Stimulated activated CD8-positive, alpha-beta memory T cell treated with anti-CD3 and anti-CD28 coated beads, Interleukin-12 subunit alpha, Interleukin-12 subunit beta, amount 100 ng/mL, for 24 hours (primary cell): ENCODE data around the gene C19orf67.

ENCODE experiments used
- DNase-seq: peaks from one replicate; pipeline ENCODE4 v3.0.0-alpha.2; 2020; ENCODE audit errors: extremely low read depth

Gene C19orf67

GRCh38 chr19:14081797-14082674 lies 3.5 kb downstream of the C19orf67 start:
- DNase-seq: no peak

DNA sequence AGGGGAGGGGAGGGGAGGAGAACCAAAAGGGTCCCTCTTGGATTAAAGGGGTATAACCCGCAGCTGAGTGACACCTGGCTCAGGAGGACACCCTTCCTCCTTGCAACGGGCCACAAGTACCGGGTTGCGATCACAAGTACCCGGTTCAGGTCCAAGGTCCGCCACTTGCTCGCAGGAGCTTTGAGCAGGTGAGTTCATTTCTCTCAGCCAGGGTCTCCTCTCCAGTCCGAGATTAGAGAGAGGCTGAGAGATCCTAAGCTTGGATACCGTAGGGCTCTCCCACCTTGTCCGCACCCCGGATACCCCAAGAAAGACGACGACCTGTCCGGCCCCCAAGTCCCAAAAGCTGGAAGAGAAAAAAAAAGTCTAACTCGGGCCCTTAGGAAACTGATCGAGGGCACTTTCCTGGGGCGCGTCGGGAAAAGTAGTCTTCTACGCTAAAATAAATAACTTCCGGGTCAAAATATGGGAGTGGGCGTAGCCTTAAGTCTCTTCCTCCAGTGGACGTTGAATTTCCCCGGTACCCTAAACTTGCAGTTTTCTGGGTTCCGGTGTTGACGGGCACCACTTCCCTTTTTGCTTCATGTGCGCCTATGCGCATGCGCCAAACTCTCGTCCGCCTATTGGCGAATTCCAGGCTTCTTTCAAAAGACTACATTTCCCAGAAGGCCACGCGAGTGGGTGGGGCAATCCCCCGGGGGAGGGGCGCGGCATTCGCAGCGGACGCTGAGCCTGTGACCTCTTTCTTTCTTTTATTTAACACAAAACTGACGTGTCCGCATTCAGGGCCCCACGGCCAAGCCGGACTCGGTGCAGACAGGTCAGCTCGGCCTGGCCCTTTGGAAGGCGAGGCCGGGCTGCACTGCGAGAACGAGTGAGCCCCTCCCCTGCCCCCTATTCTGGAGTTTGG lies 4.4 kb downstream of the C19orf67 start:
- peak; percentile 95 for DNase-seq

DNA sequence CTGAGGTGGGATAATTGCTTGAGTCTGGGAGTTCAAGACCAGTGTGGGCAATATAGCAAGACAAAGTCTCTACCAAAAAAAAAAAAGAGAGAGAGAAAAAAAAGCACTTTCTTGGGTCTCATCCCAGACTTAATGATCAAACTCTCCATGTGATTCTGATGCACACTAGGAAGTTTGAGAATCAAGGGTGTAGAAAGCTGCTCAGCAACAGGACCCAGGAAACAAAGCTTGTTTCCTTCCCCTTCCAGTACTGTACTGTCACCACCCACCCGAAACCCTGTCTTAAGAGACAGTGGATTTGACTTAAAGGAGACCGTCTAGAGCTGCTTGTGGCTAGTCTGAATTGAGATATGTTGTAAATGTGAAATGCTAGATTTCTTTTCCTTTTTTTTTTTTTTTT lies 7.2 kb downstream of the C19orf67 start:
- DNase-seq: no peak

DNA sequence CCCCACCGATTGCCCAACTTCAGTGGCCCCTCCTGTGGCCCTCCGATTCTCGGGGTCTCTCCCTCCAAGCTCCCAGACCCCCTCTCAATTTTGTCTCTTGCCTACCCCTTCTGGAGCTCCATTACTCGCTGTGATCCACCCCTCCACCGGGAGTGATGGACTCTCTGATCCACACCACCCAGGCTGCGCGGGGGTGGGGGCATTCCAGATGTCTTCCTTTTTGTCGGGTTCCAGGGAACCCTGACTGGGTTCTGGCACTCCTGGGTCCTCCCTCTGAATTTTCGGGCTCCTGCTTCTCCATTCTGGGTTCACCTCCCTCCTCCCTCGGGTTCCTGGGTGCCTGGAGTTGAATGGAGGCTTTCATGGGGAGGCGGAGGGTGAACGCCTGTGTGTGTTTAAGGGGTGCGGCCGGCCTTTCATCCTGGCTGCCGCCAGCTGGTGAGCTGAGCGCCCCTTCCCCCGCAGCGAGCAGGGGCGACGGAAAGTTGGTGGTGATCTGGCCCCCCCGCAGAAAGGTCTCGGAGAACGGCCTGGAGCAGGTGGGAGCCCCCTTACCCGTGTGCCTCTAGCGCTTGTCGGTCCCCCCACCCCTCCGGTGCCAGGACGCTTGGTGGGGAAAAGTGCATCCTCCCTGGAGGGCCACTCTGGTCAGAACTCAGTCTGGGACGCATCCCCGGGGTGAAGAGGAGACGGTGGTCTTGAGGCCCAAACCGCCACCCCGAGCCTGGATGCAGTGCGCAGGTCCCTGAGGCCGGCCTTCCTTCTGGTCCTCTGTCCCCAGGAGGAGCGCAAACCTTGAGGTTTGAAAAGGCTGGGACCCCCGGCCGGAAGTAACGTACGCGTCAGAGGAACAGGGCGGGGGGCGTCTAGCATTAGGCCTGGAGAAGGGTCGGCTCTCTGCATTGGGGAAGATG lies 11.4 kb downstream of the C19orf67 start:
- no peak for DNase-seq

DNA sequence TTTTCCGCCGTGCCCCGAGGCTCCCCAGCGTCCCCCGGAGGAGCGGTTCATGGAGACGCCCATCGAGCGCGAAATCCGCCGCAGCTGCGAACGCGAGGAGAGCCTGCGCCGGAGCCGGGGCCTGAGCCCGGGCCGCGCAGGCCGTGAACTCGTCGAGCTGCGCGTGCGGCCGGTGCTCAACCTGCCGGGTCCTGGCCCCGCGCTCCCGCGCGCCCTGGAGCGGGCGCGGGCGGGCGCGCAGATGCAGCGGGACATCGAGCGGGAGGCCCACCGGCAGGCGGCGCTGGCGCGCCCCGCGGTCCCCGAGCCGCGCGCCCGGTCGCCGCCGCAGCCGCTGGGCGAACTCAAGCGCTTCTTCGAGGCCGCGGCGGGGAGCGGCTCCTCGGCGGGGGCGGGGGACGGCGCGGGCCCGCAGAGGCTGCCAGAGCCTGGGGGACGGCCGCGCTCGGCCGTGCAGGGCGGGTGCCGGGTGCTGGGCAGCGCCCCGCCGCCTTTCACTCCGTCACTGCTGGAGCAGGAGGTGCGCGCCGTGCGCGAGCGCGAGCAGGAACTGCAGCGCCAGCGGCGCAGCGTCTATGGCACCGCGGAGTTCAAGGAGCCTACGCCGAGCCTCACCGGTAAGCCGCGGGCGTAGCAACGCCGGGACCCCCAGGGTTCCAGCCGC lies 12.2 kb downstream of the C19orf67 start:
- no peak for DNase-seq

GRCh38 chr19:14072535-14073260 lies 12.9 kb downstream of the C19orf67 start, which contains the start of gene MISP3:
MISP3 (plus strand) TSS chr19:14072786; CDS start chr19:14073310, 524 bp downstream.
- no peak for DNase-seq

DNA sequence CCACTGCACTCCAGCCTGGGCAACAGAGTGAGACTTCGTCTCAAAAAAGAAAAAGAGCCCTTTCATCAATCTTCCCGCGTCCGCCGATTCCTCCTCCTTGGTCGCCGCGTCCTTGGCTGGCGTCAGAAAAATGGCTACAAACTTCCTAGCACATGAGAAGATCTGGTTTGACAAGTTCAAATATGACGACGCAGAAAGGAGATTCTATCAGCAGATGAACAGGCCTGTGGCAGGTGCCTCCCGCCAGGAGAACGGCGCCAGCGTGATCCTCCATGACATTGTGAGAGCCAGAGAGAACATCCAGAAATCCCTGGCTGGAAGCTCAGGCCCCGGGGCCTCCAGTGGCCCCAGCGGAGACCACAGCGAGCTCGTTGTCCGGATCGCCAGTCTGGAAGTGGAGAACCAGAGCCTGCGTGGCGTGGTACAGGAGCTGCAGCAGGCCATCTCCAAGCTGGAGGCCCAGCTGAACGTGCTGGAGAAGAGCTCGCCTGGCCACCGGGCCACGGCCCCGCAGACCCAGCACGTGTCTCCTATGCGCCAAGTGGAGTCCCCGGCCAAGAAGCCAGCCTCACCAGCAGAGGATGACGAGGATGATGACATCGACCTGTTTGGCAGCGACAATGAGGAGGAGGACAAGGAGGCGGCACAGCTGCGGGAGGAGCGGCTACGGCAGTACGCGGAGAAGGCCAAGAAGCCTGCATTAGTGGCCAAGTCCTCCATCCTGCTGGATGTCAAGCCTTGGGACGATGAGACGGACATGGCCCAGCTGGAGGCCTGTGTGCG lies 15.1 kb downstream of the C19orf67 start:
- no peak for DNase-seq

GRCh38 chr19:14066134-14066533 lies 19.4 kb downstream of the C19orf67 start:
- DNase-seq: no peak

DNA sequence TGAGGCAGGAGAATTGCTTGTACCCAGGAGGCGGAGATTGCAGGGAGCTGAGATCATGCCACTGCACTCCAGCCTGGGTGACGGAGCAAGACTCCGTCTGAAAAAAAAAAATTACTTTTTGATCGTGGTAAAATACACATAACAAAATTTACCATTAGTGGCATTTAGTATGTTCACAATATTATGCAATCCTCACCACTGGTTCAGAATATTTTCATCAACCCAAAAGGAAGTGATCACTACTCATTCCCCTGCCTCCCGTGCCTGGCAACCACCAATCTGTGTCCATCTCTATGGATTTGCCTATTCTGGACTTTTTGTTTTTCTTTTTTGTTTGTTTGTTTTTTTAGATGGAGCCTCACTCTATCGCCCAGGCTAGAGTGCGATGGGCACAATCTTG lies 22.5 kb downstream of the C19orf67 start:
- DNase-seq: no peak

DNA sequence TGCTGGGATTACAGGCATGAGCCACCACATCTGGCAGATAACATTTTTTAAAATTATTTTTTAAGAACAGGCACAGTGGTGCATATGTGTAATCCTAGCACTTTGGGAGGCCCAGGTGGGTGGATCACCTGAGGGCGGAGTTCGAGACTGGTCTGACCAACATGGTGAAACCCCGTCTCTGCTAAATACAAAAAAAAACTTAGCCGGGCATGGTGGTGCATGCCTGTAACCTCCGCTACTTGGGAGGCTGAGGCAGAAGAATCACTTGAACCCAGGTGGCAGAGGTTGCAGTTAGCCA lies 23.1 kb downstream of the C19orf67 start:
- DNase-seq: no peak

GRCh38 chr19:14061751-14062557 lies 23.6 kb downstream of the C19orf67 start, which contains the start of gene PALM3:
PALM3 (minus strand) TSS chr19:14062076; CDS start chr19:14061980, 96 bp downstream.
- DNase-seq: no peak

GRCh38 chr19:14061081-14061749 lies 24.4 kb downstream of the C19orf67 start:
- no peak for DNase-seq

- no peak for DNase-seq
Observed at GRCh38 chr19:14059652-14060155, 25.9 kb downstream of the C19orf67 start.

- DNase-seq: no peak
Observed at GRCh38 chr19:14059093-14059480, 26.5 kb downstream of the C19orf67 start.

GRCh38 chr19:14058182-14059092 lies 27.1 kb downstream of the C19orf67 start:
- DNase-seq: no peak

GRCh38 chr19:14056741-14057356 lies 28.7 kb downstream of the C19orf67 start:
- no peak for DNase-seq
